GM12878 (cell line): ENCODE data around the gene RCOR1.

ENCODE experiments used
- MLLT1 ChIP-seq: fragments of 450-650 bp; IDR thresholded peaks from 2 replicates; pipeline ENCODE4 v1.6.1; 2016; ENCODE audit warnings: mild to moderate bottlenecking
- RUNX3 ChIP-seq: IDR thresholded peaks from 2 replicates; pipeline ENCODE4 v1.6.1; 2012; ENCODE audit warnings: low read length, inconsistent platforms
- TCF7 ChIP-seq: IDR thresholded peaks from 2 replicates; pipeline ENCODE4 v1.6.1; 2014; ENCODE audit warnings: antibody characterized with exemption, borderline replicate concordance
- WRNIP1 ChIP-seq: IDR thresholded peaks from 2 replicates; pipeline ENCODE4 v1.6.1; 2011; ENCODE audit warnings: low read depth, low read length, improper control_type of control experiment, borderline replicate concordance

- TF ChIP-seq MLLT1 (no peak), TCF7 (no peak), WRNIP1 (no peak), RUNX3 (peak; percentile 27; the same call in 1 of the 2 replicates)
These were observed 29.9 kb downstream of the RCOR1 start for GRCh38 chr14:102622262-102622885.
